HG02870 (cell line): Measurements from ENCODE around the gene ADPRM.
A peak's percentile ranks its signal among the peaks of the same experiment; 100 is the strongest.
"Not testable (repeated sequence)": the region's sequence is repeated elsewhere in the genome, so short reads cannot be mapped to it uniquely, and the experiment has no call there.

Source experiments
- ATAC-seq: cut with Tn5 transposase; IDR thresholded peaks from one replicate; pipeline ENCODE4 v1.9.1; 2021; ENCODE audit warnings: mild to moderate bottlenecking, moderate library complexity; ENCODE audit not compliant: unreplicated experiment

Gene ADPRM

DNA sequence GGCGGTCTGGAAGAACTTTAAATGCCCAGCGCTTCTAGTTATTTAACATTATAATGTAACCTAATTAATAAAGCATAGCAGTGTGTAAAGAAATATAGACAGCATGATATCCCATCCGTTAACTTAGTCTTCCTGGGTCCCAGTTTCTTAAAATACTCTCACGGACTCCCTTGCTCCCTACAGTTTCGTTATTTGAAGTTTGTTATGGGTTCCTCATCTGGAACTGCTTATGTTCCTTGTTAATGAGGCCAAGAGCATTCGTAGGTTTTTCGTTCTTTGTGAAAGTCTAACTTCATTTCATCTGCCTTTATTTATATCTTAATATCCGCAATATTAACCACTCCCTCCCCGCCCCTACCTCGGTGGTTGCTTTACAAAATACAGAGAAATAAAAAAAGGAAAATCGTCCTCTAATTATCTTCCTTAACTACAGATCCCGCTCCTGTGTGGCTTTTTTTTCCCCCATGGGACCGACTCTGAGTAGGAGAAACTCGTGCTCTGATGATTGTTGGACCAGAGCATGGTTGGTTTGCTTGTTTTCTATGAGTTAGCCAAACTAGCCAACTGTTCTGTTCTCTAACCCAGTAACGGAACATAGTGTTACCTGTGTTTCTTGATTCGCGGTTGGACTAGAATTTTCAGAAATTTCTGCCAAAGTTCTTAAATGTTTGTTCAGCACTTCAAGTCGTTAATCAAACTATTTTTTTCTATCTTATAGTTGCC, 863 bp downstream of the ADPRM start:
- no peak for ATAC-seq

DNA sequence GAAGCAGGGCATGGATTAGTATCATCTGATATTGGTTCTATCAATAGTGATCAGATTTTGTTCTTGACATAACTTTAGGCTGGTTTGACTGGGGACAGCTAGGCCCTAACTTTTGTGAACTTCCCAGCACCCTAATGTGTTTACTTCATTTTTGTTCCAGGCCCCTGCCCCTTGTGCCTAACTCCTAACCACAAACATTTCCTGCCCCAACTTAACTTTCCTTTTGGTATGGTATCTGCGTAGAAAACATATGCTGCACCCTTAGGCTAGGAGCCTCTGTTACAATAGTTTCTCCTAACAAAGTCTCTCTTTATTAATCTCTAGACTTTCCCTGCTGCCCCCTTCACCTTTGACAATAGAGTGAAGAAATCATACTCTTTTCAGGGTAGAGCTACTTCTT, 2.5 kb downstream of the ADPRM start:
- ATAC-seq: no peak

DNA sequence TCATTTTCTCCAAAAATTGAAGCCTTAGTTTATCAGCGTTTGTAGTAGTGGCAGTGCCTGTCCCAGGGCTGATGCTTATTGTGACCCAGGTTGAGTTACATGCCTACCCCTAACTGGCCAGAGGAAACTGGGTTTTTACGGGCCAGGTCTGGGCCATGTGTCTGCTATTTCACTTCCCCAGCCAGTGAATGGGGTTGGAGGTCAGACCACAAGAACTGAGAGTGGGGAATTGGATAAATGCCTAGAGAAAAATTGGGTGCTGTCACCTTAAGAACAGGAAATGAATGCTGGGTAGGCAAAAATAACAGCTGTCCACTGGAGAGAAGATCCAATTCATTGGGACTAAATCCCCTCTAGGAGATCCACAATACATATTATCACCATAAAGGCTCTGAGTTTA, 5.2 kb downstream of the ADPRM start:
- ATAC-seq: no peak

DNA sequence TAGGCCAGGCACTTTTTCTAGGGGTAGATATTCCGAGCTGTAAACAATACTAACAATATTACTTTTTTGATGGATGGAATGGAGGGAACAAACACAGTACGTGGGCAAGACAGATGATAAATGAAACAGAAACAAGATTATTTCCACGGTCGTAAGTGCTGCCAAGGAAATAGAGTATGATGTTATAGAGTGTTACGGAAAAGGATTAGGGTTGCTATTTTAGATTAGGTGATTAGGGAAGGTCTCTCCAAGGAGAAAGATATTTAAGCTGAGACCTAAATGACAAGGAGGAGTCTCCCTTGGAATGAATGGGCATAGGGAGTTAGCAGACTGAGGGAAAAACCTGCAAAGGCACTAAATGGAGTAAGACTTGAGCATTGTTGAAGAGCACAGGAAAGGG, 8.3 kb downstream of the ADPRM start:
- no peak for ATAC-seq

DNA sequence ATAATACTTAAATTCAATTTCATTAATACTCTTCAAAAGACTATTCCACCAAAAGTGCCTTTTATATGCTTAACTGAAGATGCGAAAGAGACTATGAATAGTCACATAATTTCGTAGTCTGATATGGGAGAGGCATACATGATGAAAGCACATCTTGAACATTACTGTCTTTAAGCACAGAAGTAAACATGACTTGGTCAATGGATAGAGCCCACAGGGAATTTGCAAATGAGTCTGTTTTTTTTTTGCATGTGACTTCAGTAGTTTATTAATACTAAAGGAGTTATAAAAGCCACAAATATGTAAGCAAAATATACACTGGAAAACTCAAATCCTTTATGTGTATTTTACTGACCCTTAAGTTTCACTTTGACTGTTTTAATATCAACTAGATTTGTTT, 15.9 kb downstream of the ADPRM start:
- no peak for ATAC-seq

DNA sequence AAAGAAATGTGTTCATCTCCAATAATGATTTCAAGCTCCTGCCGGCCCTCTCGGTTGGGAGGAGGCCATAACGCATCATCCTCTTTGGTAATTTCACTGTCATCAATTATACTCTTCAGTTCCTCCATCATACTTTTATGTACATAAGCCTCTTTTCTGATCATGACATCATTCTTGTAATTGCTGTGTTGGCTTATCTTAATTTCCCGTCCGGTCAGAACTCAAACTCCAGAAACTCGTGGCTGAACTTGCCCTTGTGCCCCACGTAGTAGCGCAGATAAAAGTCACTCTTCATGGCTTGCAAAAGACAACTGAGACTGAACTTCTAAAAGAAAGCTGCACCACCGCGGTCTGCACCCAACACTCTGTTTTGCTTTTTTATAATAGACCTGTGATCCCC, 18.8 kb downstream of the ADPRM start:
- ATAC-seq: no peak

DNA sequence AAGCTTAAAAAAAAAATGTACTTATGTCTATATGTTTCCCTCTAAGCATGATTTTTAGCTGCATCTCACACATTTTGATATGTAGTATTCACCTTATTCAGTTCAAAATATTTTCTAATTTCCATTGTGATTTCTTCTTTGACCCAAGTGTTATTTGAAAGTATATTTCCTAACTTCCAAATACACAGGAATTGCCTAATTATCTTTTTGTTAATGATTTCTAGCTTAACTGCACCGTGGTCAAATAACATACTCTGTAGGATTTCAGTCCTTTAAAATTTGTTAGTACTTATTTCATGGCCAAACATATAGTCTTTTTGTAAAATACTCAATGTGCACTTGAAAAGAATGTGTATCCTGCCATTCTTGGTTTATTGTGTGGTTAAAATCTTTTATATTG, 21.2 kb downstream of the ADPRM start:
- ATAC-seq: no peak

DNA sequence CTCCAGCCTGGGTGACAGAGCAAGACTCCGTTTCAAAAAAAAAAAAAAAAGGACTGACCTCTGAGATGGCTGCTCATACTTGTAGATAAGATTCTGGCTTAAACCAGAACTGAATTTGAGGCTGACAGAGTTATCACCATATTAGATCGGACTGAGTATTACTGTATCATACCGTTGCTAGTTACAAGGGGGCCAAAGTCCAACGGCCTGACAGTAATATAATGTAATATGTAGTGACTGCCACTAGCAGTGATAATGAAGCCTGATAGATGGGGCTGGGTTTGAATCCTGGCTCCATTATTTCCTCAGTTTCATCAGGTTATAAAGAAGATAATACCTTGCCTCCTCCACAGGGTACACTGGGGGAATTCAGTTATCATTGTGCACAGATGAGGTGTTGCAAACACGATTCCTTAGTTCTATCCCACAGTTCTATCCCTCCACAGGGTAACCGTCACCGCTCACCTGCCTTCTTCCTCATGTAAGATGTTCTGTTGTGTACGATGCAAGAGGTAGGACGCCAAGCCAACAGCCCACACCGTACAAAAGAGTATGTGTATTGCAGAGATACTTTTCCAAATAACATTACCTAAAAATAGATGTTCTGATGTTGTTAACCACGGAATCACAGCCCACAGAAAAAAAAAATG, 27.3 kb downstream of the ADPRM start:
- ATAC-seq: no peak

DNA sequence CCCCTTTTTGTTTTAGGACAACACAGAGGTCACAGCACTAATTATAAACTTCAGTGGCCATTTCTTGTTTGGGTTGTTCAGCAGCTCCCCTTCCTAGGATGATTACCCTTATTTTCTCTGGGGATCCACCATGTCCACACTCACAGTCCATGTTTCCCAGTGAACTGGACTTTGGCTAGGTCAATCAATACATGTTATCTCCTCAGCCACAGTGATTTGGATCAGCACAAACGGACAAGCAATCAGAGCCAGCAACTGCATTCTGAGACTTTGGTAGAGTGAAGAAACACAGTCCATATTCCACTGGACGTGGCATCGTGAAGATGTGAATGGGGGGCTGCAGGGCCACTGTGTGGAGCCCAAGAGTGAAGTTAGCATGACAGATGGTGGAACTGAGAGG, 27.9 kb downstream of the ADPRM start:
- no peak for ATAC-seq

DNA sequence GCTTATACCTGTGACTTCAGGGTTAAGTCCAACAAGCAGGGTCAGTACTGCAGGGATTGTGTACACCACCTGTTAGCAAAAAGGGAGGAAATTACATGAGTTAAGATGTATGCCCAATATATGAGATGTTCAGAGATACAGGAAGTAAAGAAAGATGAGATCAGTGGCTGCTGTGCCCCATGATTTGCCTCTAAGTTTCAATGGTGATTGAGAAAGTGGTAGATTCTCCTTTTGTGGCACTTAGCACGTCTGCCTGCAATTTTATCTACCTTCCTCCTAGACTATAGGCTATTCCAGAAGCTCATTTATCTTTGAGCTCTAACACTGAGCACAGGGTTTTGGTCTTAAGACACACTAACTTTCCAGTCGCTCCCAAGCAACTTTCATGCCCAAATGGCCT, 28.8 kb downstream of the ADPRM start:
- no peak for ATAC-seq

DNA sequence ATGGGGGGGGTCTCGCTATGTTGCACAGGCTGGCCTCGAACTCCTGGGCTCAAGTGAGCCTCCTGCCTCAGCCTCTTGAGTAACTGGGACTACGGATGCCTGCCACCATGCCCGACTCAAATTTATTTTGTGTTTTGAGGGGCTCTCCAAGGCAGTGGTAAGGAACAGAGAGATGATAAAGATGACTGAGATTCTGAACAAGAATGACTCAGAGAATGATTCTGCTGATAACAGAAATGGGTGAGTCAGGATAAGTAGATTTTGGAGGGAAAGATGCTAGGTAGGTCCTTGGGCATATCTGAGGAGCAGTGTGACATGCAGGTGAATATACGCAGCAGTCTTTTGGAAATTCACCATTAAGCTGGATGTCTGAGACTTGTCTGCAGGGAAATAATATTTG, 29.8 kb downstream of the ADPRM start:
- no peak for ATAC-seq

DNA sequence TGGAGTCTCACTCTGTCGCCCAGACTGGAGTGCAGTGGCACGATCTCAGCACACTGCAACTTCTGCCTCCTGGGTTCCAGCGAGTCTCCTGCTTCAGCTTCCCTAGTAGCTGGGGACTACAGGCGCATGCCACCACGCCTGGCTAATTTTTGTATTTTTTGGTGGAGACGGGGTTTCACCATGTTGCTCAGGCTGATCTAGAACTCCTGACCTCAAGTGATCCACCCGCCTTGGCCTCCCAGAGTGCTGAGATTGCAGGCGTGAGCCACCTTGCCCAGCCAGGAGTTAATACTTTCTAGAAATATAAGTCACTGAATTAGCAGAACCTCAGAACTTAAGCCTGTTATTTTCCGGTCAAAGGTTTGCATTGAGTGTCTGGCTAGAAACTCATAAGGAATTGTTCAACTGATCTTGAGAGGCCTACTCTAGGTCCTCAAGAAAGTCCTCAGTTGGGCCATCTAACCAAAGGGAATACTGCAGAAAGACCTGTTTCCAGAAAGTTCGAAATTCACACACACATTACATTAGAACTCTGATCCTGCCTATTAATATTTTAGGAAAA, 31.0 kb downstream of the ADPRM start:
- ATAC-seq: no peak

DNA sequence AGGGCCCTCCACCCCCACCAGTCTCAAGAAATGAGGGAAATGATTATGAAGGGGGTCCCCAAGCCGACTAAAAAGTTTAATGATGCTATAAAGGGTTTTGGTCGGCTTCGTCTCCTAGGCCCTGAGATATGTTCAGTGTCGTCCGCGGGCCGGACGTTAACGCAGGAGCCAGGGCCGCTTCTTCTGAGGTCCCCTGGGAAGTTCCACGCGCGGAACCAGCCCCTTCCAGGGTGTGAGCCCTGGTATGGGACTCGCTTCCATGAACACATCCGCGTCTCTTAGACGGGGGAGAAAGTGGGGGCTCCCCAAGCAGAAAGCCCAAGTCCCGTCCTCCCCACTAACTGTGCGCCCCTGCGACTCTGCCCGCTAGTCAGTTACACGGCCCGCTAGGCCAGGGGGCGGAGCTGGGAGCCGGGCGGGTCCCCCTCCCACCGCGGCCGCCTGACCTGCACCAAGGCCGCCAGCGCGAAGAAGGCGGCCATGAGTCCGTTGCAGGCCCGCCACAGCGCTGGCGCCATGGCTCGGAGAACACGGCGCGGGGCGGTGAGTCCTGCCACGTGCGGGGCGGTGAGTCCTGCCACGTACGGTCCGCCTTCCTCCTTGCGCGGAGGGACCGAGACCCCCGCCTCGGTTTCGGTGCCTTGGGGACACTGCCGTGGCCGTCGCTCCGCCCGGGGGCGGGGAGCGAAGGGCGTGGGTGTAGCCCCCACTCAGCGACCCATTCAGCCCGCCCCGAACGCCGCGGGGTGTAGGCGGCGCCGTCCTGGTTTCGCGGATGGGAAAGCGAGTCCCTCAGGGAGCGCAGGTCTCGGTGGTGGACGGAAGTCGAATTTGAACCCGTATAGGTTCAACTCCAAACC, 32.2 kb downstream of the ADPRM start, which contains the start of gene TMEM220:
TSS of gene TMEM220 (minus strand) at position 690 of the 860 bp plus-strand sequence. CDS start at position 518, 172 bp downstream.
- ATAC-seq: peak; percentile 60

DNA sequence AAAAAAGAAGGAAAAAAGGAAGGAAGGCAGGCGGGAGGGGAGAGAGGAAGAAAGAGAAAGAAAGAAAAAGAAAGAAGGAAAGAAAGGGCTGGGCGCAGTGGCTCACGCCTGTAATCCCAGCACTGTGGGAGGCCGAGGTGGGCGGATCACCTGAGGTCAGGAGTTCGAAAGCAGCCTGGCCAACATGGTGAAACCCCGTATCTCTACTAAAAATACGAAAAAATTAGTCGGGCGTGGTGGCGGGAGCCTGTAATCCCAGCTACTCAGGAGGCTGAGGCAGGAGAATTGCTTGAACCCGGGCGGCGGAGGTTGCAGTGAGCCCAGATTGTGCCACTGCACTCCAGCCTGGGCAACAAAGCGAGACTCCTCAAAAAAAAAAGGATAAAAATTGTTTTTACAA, 32.9 kb downstream of the ADPRM start:
- ATAC-seq: not testable (repeated sequence)

DNA sequence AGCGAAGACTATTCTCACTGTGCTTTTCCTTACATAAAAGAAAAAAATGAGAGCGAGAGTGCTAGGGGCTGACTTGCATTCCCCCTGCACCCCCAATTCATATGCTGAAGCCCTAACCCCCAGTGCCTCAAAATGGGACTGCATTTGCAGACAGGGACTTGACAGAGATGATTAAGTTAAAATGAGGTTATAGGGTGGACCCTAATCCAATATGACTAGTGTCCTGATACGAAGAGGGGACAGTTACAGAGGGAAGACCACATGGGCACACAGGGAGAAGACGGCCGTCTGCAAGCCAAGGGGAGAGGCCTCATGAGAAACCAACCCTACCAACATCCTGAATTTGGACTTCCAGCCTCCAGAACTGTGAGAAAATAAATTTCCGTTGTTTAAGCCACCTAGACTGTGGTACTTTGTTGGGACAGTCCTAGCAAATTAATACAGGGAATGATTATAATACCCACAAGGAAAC, 34.0 kb downstream of the ADPRM start:
- ATAC-seq: no peak

DNA sequence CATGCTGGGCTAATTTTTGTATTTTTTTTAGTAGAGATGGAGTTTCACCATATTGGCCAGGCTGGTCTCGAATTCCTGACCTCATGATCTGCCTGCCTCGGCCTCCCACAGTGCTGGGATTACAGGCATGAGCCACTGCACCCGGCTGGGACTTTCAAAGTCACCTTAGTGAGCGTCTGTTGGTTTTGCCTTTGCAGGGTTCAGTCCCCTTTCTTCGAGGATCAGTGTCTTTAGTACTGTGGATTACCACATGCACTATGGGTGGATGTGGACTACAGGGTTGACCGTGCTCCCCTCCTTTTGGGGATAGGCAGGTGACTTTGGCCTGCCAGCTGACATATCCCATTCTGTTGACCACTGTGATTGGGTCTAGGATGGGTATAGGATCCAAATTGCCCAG, 34.7 kb downstream of the ADPRM start:
- ATAC-seq: not testable (repeated sequence)

DNA sequence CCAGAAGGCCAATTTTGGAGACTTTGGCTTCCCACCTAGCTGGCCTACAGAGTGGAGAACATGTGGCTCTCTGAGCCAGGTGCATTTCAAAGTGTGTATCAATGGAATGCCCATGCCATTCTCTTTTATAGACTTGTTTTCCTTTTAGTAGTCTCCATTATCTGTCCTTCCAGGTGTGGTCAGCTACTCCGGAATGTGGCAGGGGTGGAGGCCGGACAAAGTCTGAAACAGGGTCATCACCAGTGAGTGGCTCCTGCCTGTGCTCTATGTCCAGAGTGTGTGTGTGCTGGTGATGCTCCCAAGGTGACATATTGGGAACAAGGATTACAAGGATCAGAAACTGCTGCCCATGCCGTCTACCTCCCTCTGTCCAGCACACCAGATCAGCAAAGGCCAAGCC, 36.3 kb downstream of the ADPRM start:
- ATAC-seq: no peak

DNA sequence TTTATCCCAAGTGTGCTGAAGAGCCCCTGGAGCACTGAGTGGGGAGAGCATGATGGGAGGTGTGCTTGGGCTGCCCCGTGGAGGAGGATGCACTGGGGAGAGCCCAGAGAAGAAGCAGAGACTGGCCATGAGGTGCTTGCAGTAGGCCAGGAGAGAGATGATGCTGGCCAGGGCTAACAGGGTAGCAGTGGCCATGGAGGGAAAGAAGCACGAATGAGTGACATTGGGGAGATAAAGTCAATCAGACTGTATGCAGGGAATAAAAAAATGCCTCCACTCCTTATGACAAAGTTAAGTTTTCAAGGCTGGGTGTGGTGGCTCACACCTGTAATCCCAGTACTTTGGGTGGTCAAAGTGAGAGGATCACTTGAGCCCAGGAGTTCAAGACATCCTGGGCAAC, 37.9 kb downstream of the ADPRM start:
- ATAC-seq: no peak

DNA sequence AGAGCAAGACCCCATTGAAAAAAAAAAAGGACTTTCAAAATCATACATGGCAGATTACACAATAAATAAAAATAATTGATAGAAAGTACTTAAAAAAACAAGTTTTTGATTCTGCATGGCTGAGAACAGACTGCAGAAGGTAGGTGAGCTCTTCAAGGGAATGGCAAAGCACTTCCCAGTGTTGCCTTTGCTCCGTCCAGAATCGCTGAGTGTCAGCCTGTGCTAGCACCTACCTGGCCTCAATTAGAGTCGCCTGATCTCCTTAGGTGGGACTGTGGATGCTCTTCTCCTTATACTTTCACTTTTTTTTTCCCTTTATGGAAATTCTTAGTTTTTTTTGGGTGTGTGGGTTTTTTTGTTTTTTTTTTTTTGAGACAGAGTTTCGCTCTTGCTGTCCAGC, 38.4 kb downstream of the ADPRM start:
- no peak for ATAC-seq

DNA sequence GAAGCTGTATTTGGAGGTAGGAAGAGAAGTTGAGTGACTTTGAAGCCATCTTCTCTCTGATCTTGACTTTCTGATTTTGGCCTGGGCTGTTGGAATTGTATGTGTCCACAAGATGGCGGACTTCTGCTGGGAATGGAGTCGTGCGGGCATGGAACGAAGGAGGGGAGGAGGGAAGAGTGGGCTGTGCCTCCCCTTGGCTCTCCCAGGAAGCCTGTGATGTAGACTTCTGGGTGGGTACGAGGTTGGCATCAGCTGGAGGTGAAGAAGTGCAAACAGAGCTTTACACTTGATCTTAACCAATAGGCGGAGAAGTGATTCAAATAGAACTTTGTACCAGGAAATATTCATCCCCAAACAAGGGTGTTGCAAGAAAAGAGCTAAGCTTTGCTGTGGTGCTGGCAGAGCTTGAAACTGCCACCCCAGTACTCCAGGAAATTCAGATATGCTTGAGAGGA, 39.8 kb downstream of the ADPRM start:
- ATAC-seq: no peak

DNA sequence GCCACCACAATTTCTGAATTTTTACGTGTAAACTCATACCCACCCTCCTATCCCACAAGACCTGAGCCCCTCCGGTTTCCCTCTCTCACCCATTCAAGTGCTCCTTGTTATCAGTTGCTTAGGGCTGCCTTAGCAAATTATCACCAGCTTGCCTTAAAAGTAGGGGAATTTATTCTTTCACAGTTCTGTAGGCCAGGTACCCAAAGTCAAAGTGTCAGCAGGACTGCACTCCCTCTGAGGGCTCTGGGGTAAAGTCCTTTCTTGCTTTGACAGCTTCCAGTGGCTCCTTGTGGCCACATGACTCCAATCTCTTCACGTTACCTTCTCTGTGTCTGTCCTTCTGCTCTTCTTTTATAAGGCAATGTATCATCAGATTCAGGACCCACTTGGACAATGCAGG, 40.3 kb downstream of the ADPRM start:
- no peak for ATAC-seq
